Bone marrow (tissue), 2 donors: ENCODE data around the gene RIT2.

ENCODE experiments used
- DNase-seq, 2 donors: peaks; one replicate each; lab custom pipeline; 2025; lab: John Stamatoyannopoulos, UW

Gene RIT2

GRCh38 chr18:42929181-42929580, 186.3 kb downstream of the RIT2 start:
- no peak for DNase-seq

DNA sequence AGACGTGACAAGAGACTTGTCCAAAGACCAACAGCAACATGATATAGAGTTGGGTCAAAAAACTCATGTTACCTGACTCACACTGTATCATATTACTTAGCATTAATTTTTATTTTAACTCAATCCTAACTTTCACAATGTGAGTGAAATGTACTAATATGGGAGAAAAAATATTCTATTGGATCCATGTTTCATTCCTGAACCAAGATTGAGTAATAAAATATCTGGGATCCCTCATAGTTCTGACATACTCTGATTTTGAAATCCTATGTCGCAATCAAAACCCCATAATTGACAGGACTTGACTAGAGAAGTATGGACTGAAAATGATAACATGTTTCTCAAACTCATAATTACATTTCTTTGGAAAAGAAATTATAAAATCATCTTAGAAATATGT, 190.4 kb downstream of the RIT2 start:
- DNase-seq = no peak

GRCh38 chr18:42922363-42922762, 193.1 kb downstream of the RIT2 start:
- no peak for DNase-seq

DNA sequence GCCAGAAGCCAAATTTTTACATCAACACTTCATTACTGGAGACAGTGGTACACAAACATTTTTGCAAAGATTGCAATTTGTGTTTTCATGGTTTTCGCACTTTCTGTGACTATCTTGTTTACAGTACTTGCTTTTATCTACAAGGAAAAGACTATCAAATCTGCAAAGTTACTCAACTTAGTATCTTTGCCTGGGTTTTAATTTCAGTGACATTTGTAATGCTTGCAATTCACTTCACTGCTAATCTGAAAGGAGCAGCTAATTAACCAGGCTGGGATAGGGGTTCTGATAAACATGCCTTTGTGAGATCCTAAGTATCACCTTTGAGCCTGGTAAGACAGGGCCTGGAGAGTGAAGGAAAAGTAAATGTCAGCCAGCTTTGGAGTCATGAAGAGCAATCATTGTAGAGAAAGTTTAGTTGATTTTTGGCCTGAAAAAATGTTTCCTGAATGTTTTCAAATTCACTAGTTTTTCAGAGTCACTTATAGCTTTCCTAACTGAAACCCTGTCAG, 194.2 kb downstream of the RIT2 start:
- DNase-seq = no peak

- DNase-seq = no peak
These were observed 194.9 kb downstream of the RIT2 start for GRCh38 chr18:42920621-42921020.

DNA sequence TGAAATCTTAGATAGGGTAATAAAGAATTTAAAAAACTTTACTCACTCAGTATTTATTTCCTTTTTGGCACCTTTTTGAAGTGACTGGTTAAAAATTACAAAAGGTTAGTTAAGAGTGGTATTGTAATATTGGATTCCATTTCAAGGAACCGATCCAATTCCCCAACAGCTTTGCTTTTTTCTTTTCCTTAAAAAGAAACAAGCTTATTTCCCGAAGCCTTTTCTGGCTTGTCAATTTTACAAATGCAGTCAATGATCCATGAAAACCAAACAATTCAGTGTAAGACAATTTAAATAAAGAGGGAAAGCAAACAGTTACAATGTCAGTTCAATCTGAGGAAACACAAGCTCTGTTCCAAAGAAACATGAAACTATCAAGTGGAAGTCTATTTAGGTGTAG, 200.2 kb downstream of the RIT2 start:
- no peak for DNase-seq

- no peak for DNase-seq
These were observed 201.0 kb downstream of the RIT2 start for GRCh38 chr18:42914476-42914875.

DNA sequence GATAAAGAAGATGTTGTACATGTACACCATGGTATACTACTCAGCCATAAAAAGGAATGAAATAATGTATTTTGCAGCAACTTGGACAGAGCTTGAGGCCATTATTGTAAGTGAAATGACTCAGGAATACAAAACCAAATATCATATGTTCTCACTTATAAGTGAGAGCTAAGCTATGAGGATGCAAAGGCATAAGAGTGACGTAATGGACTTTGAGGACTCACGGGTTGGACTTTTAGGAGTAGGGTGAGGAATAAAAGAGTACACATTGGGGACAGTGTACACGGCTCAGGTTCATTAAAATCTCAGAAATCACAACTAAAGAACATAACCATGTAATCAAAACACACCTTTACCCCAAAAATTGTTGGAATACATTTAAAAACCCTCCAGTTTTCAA, 206.4 kb downstream of the RIT2 start:
- no peak for DNase-seq

DNA sequence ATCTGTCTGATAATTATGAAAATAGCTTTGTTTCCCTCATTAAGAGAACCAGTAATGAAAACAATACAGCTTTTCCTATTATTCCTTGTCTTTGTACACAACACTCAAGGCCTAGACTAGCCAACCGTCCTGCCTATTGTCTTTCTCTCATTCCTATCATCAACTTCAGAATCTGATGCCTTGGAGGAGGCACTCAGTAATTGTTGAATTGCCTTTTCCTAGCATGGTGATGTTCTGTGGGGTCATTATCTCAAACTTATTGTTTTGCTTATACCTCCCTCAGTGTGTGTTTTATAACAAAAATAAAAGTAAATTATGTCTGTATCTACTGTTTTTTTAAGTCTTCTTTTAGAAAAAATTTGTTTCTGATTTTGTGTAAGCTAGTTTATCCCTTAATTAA, 208.7 kb downstream of the RIT2 start:
- DNase-seq = no peak

DNA sequence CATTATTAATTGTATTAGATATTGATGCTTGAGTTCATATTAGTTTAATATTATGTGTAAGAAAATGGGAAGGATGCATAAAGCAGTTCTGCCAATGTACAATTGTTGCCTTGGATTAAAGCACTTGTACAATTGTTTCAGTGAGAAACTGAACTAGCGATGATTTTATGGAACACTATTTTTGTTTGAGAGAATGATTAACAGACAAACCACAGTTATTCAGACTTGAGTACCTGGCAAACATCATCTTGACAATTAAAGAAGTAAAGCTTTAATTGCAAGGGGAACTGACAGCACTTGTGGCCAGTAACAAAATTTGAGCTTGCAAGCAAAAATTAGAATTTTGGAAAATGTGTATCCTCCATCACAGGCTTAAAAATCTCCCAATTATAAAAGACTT, 214.3 kb downstream of the RIT2 start:
- no peak for DNase-seq

DNA sequence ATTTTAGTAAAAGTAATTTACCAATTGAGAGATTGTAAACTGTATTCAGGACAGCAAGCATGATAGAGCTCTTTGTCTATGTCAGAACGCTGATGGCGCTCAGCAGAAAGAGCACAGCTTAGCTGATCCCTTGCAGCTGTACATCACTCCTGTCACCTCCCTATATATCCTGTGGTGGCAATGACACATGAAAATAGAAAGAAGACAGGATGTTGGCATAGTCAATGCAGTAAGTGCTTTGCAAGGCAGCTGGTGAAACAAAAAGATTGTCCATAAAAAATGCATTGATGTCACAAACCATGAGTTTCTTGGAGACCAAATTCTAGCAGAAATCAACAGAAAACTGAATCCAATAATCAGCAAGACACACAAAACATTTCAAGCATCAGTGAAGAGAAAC, 221.5 kb downstream of the RIT2 start:
- no peak for DNase-seq

- DNase-seq = no peak
These were observed 223.3 kb downstream of the RIT2 start for GRCh38 chr18:42892181-42892580.

DNA sequence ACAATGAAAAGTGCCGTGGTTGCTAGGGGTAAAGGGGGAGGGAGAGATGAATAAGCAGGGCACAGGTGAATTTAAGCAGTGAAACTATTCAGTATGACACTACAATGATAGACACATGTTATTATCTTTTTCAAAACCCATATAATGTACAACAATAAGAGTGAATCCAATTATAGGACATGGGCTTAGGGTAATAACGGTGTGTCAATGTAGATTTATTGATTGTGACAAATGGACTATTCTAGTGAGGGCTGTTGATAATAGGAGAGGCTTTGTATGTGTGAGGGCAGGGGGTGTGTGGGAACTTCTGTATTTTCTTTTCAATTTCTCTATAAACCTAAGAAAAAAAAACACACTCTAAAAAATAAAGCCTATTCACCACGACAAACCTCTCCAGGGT, 223.8 kb downstream of the RIT2 start:
- no peak for DNase-seq

DNA sequence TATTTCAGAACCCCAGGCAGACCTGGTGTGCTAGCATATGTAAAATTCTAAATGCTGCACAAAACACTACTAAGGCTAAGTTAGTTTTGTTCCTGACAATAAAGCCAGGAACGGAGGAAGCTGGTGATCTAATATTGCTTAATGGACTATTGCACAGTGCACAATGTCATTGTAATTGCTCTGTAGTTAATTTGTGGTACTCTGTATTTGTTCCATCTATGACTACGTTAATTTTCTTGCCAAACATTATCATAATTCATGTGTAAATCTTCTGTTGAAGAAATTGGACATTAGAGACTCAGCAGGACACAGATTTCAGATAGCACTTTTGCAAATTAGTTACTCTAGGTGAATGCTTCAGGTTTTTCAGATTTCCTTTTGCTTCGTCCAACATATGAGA, 232.3 kb downstream of the RIT2 start:
- DNase-seq = no peak

DNA sequence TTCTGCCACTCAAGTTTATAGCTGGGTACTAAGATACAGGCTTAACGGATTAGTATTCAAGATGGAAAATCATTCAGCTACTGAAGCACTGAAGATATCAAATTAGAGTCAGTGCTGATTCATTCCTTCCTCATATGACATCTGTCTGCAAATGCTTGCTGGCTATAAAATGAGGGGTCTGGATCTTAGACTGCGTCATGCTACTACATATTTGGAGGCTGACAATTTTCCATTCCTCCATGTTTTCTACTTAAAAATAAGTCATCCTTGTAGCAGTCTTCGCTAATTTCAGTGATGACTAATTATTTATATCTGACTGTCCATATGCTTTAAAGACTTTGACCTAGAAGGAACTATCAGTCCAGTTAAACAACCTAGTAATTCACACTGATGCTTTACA, 233.4 kb downstream of the RIT2 start:
- DNase-seq = no peak

- DNase-seq = no peak
These were observed 242.6 kb downstream of the RIT2 start for GRCh38 chr18:42872838-42873237.

DNA sequence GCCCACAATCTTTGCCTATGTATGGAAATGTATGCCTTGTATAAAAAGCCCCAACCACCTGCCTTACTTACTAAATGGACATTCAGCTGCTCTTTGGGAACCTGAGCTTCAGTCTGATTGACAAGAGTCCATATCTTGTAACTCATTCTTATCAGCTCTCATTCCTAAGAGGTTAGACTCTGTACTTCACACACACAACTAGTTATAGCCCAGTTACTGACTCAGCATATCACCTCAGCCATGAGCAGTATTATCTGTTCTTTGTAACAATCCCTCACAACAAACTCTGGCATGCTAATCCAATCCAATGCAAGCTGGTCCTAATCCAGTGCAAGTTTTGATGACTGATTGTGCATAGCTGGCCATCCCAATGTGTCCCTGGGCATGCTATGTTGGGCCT, 250.6 kb downstream of the RIT2 start:
- DNase-seq = no peak

- no peak for DNase-seq
These were observed 254.2 kb downstream of the RIT2 start for GRCh38 chr18:42861271-42861670.

DNA sequence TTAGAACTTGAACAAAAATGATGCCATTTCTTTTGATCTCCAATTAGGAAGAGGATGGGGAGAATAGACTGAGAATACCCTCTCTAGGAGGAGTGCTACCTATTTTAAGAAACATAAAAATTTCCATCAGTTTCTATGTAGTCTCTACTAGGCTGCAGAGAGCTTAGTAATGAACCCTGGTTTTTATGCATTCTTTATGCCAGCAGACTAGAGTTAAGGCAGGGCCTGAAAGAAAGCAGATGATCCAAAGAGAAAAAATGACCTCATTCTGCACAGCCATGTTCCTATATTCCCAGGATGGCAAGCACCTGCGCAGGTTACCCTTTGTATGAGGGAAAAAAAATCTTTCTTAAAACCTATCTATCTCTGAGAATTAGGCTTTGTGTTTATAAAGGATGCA, 254.9 kb downstream of the RIT2 start:
- no peak for DNase-seq

DNA sequence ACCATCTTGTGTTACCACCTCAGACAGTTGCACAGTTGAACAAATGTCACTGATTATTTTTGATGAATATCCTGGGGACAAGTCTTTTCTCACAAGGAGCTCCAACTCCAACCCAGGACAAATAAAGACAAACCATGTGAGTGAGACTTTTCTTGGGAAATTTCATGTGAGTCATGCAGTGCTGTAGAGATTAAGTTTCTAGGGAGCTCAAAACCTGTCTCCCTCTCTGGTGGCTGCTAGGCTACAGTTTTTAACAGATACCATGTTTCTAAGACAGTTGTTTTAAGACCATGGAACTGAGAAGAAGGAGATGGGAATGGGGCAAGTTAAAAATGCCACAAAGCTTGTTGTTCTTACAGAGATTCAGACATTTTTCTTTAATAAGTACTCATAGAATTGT, 255.5 kb downstream of the RIT2 start:
- DNase-seq = no peak

DNA sequence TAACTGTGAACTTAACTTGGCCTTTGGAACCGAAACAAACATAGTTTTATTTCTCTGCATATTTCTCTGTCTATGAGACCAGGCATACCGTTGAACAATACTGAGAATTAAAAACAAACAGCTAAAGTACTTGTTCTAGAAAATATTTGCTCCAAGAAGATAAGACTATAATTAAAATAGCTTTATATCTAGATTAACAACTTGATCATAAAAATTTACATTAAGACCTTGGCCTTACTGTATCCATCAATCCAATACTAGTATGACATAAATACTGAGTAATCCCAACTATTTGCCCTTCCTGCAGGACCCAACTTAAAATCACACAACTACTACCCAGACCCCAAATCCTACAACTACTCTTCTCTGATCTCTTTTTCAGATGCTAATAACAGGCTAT, 260.9 kb downstream of the RIT2 start:
- no peak for DNase-seq

DNA sequence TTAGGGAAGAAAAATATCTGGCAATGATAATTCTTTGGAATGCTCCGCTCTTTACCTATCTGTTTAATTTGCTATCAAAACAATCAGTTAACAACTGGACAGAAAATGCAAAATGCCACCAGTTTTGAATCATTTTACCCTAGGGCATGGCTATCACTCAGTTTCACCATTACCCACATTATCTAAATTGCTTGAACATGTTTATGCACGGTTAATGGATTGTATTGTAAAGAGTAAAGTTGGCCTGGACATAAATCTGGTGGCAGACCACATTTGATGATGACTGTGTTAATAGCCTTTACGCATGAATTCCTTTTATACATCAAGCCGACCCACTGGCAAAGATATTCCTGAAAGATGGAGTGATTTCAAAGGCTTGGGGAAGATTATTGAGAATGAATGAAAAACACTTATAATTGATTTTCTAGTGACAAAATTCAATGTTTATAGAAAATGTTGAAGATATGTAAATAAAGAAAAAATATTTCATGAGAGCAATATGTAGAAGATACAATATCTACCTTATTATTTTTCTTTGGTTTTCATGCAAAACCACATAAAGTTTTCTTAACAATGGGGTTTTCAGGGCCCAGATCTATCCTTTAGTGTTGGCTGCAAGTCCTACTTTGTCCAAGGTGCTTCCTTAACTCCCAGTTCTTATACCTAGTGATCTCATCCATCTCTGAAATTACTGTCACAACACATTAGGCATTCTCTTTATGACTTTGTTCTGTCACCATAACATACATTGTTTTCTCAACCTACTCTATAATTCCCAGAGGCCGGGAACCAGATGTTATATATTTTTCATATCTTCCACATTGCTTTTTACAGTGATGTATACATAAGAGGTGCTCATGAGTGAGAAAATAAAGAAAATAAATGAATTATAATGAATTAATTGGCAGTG, 265.1 kb downstream of the RIT2 start:
- no peak for DNase-seq

DNA sequence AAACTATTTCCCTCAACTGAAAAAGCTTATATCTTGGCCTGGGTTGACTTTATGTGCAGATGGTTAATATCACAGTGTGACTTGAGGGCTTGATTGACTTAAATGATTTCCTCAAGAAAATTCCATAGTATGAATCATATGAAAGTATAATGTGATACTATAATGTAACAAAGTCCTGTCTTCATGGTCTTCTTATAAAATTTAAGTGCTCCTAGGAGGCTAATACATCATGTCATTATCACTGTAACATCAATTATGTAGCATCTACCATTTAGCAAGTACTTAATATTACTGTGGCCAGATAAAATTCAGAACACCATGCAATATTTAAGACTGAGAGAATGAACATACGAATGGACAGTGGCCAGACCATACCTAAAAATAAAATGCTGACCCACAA, 276.1 kb downstream of the RIT2 start:
- DNase-seq = no peak

GRCh38 chr18:42838546-42839145, 276.8 kb downstream of the RIT2 start:
- no peak for DNase-seq
